Upper lobe of left lung (tissue), 4 donors: Measurements from ENCODE around the gene PTGER4.

Experiments used
- POLR2AphosphoS5 ChIP-seq, 2 donors: sonication (generic); formaldehyde crosslinking; IDR thresholded peaks; one replicate each; pipeline ENCODE4 v1.5.1; 2017; ENCODE audit warnings: antibody characterized with exemption in 2 of 2
- TF ChIP-seq, protein P1 (sequence below), 6 experiments: fragments of 450-650 bp in 4 of 6; fragments of 200-600 bp in 2 of 6; sonication (generic) in 2 of 6; IDR thresholded peaks; one replicate each; pipeline ENCODE4 v1.5.1; 2016 to 2019; ENCODE audit warnings: antibody characterized with exemption in 6 of 6

DNA sequence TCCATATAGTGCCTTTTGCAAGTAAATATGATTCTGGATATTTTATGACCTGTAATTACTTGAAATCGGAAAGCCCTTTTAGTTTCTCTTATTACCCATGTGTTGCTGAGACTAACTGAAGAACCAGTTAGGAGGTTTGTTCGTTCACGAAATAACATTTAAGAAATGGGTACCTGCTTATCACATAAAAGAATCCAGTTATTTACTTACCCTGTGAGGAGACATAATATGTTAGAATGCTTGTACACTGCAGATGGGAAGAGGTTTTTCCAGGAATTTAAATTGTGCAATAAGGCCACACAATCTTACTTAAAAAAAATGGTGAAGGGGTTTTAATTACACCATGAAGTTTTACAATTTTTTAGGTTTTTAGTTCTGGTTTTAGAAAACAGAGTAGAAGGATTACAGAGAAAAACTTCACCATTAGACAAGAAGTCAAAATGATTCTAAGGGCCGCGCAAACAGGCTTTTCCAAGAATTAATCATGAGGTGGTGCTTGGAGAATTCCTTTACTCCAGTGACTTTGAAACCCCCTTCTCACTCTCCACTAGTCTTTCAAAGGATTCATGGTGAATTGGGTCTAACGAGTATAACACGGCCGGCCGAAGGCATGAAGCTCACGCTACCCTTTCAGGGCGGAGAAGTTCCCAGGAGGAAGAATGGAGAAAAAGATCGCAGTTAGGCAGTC, 1.1 kb upstream of the PTGER4 start:
- TF ChIP-seq, protein P1, sequence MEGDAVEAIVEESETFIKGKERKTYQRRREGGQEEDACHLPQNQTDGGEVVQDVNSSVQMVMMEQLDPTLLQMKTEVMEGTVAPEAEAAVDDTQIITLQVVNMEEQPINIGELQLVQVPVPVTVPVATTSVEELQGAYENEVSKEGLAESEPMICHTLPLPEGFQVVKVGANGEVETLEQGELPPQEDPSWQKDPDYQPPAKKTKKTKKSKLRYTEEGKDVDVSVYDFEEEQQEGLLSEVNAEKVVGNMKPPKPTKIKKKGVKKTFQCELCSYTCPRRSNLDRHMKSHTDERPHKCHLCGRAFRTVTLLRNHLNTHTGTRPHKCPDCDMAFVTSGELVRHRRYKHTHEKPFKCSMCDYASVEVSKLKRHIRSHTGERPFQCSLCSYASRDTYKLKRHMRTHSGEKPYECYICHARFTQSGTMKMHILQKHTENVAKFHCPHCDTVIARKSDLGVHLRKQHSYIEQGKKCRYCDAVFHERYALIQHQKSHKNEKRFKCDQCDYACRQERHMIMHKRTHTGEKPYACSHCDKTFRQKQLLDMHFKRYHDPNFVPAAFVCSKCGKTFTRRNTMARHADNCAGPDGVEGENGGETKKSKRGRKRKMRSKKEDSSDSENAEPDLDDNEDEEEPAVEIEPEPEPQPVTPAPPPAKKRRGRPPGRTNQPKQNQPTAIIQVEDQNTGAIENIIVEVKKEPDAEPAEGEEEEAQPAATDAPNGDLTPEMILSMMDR (IDR thresholded peaks at IDR 0.05) = no peak
- TF ChIP-seq POLR2AphosphoS5 (IDR thresholded peaks at IDR 0.05) = no peak
